HG03097 (cell line): ENCODE results near the gene CETP.
"Not testable (repeated sequence)": the region's sequence is repeated elsewhere in the genome, so short reads cannot be mapped to it uniquely, and the experiment has no call there.

Experiments used
- ATAC-seq: cut with Tn5 transposase; IDR thresholded peaks from one replicate; pipeline ENCODE4 v1.9.1; 2021; ENCODE audit not compliant: unreplicated experiment, low FRiP score

The CETP gene

DNA sequence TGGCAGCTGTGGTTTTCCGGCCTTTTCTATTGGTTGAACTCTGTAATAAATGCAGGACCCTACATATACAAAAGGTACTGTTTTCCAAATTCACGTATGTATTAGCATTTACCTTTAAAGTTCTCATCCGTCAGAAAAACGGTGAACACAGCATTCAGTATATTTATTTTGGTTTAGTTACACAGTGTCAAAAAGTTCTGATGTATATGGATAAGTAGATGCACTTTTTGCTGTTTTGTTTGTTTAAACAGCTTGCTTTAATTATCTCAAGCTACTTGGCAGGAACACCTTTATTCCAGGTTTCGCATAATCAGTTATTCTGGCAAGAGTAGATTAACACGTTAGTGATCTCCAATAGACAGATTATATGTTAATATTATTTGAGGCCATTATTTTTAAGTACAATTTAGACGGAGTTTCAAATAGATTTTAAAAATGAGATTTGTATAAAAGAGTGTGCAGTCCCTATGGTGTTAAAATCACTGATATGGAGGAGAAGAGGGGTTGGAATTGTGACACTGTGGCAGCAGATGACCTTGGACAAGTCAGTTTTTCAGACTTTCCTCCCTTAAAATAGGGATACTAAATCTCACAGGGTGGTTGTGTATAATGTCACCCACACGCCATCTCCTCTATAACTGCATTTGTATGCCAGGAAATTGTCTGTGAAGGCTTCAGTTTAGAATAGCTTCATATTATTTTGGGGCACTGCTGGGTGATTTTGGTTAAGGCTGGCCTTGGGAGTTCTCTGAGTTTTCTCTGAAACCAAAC lies 27.7 kb upstream of the CETP start:
- no peak for ATAC-seq

GRCh38 chr16:56934599-56935145 lies 27.1 kb upstream of the CETP start:
- not testable (repeated sequence) for ATAC-seq

DNA sequence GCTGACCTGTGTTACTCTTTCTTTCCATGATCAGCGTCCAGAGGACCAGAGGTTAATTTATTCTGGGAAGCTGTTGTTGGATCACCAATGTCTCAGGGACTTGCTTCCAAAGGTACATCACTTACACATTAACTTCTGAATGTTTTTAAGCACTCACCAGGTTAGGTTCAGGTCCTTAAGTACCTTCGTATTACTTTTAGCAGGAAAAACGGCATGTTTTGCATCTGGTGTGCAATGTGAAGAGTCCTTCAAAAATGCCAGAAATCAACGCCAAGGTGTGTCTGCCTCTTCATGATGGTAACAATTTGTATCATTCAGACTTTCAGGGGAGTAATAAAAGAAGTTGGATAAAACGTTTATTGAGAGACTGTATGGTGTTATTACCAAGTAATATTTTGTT lies 26.5 kb upstream of the CETP start:
- no peak for ATAC-seq

GRCh38 chr16:56936491-56936890 lies 25.3 kb upstream of the CETP start:
- no peak for ATAC-seq

- ATAC-seq, result no peak
Measured at GRCh38 chr16:56936950-56937349, 24.8 kb upstream of the CETP start.

DNA sequence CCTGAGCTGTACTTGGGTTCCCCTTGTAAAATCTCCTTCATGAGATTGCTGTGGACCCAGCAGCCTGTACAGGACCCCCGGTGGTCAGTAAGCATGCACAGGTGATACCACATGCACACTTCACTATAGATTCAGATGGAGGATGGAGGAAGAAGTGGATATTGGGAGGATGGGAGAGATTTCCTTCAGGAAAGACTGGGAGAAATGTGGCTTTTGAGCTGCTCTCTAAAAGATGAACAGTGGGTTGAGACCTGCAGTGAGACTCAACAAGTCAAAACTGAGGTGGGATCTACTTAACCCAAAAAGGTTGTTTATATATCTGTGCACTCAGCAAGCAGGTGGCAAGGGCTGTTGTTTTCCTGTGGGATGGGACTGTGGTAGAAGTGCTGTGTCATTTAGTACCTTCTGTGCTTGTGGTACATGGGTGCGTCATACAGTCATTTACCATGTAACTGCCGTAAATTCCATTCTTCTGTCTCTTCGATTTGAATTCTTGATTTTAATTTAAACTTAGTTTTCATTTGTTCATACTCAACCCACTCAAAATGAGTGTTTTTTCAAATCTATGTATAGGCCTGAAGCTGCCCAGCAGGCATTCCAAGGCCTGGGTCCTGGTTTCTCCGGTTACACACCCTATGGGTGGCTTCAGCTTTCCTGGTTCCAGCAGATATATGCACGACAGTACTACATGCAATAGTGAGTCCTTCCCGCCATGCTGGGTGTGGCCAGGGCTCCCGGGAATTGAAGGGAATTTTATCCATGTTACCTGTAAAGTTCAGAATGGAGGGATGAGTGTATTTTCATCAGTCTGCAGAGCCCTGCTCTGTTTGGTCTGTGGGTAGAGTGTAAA lies 22.9 kb upstream of the CETP start:
- no peak for ATAC-seq

DNA sequence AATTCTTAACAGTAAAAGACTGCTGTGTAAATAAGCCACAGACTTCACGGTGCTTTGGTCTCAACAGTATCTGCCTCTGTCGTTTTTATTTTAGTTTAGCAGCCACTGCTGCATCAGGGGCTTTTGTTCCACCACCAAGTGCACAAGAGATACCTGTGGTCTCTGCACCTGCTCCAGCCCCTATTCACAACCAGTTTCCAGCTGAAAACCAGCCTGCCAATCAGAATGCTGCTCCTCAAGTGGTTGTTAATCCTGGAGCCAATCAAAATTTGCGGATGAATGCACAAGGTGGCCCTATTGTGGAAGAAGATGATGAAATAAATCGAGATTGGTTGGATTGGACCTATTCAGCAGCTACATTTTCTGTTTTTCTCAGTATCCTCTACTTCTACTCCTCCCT lies 21.9 kb upstream of the CETP start:
- ATAC-seq, result no peak

- ATAC-seq, result no peak
Measured at GRCh38 chr16:56941092-56941491, 20.7 kb upstream of the CETP start.

DNA sequence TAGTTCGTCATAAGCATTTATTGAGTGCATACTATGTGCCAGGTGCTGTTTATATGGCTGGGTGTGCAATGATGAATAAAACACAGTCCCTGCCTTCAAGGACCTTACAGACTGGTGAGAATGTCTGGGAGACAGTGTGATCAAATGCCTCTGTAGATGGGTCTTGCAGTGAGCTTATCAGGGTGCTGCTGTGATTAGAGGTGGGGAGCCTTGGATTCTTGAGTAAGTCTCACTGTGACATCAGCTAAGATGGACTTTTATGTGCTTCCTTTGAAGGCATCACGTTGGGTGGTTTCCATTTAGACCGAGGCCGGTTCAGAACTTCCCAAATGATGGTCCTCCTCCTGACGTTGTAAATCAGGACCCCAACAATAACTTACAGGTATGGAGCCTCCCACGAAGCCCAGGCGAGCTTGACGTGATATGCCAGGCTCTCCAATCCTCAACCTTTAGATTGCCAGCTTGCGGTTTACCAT lies 19.9 kb upstream of the CETP start:
- no peak for ATAC-seq

- no peak for ATAC-seq
Measured at GRCh38 chr16:56943761-56944375, 17.9 kb upstream of the CETP start.

- peak; percentile 37 for ATAC-seq
Measured at GRCh38 chr16:56944954-56945839, 16.6 kb upstream of the CETP start.

DNA sequence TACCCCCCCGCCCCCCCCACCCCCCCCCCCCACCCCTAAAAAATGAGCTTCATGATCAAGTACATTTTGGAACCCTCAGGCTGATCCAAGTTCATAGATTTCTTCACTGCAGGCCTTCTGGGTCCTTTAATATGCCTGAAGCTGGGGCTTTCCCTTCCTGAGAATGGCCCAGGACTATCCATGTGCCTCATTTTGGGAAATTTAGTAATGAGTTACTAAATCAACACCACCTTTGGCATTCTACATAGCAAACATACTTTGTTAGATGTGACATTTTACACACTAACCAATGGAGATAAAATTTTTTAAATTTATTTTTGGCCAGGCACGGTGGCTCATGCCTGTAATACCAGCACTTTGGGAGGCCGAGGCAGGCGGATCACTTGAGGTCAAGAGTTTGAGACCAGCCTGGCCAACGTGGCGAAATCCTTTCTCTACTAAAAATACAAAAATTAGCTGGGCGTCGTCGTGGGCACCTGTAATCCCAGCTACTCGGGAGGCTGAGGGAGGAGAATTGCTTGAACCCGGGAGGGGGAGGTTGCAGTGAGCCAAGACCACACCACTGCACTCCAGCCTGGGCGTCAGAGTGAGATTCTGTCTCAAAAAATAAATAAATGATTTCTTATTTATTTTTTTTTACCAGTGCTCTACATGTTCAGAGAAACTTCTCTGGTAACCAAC lies 15.8 kb upstream of the CETP start:
- no peak for ATAC-seq

DNA sequence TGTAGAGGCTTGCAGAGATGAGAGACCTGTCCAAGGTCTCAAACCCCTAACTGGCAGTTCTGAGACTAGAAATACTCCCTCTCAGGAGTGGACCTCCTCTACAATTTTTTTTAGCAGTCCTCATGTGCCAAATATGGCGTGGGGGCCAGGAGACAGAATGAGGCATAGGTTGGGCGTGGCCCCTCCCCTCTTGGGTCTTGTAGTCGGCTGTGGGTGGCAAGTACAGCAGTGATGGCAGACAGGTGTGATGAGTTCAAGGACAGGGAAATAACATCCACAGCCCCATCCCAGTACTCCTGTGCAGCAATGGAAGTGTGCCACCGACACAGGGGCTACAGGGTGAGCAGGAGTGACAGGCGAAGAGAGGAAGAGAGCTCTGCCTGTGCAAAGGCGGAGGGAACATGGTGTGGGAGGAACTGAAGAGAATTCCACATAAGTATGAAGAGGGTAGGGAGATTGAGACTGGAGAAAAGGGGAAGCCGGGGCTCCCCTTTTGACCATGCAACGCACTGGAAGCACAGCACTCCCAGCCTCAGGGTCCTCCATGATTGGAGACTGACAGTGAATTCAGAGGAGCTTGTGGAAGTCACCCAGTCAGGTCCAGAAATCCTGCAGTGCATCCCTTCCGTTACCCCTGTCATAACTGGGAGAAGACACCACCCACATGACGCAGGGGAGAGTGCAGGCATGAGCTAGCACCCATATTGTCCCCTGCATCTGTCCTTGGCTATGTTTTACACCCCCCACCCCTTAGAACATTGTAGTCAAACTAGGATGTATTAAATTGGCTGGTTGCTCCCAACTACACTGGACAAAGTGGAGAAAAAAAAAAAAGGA lies 14.8 kb upstream of the CETP start:
- ATAC-seq, result no peak

- ATAC-seq, result no peak
Measured at GRCh38 chr16:56947604-56947995, 14.2 kb upstream of the CETP start.

GRCh38 chr16:56948234-56948633 lies 13.5 kb upstream of the CETP start:
- no peak for ATAC-seq

DNA sequence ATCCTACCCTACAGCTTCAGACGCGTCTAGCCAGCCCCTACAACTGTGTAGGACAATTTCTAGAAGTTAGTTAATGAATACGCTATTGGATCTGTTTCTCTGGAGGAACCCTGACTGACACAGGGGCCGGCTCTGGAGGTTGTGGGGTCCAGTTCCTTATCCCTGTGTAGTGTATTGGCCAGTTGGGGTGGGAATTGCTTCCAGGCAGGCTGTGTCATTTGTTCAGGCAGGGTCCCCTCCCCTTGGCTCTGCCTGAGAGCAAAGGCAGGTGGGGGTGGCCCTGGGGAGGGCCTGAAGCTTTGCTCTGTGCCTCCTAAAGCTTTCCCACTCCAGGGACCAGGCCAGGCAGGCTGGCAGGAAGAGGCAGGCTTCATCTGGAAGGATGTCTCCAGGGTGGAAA lies 11.7 kb upstream of the CETP start:
- ATAC-seq, result no peak

GRCh38 chr16:56950455-56950854 lies 11.3 kb upstream of the CETP start:
- ATAC-seq, result no peak

- peak; percentile 56 for ATAC-seq
Measured at GRCh38 chr16:56950881-56951771, 10.6 kb upstream of the CETP start.
